ENCODE measurements around the gene TREM1. TPM values are rescaled to one million over a fixed set of nuclear protein-coding genes. Genes with fewer than 3 reads are reported as not detected.

Gene TREM1
- 0.14 TPM for polyA plus RNA-seq (ENCODE audit: insufficient read length)

DNA sequence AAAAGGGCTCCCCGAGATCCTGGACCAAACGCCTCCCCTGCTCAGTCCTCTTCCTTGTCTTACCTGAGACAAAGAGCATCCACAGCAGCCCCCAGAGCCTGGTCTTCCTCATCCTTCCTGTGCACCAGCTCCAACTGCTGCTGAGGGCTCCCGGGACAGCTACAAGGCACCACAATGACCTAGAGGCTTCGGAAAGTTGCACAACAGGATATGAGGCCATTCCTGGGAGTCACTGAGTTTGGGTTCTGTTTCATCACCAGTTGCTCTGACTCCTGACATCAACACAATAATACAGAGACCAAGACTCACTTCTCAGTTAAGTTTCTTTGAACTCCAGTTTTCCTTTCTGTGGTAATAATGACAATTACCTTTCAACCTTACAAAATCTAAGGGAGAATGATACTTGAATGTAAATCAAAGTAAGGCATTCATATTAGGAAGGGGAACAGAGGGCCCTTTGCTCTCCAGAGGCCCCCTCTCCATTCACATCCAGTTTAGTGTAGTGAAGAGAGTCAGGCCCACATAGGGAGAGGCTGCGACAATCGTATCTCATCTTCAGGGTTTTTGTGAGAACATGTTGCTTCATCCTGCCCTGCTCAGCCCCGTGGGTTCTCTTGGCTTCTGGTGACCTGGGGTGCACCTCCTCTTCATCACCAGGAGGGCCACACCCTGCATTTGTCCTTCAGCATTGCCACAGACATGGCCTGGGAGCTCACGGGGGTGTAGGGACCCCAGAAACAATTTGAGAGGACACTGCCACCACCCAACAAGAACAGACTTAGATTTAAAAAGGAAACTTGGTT is at the start of gene TREM1:
Gene TREM1, minus strand, starts transcription at position 139 of the 803 bp plus-strand sequence. Its CDS starts 27 bp downstream, at position 112.
- no peak for DNase-seq (ENCODE audit: low read depth)

DNA sequence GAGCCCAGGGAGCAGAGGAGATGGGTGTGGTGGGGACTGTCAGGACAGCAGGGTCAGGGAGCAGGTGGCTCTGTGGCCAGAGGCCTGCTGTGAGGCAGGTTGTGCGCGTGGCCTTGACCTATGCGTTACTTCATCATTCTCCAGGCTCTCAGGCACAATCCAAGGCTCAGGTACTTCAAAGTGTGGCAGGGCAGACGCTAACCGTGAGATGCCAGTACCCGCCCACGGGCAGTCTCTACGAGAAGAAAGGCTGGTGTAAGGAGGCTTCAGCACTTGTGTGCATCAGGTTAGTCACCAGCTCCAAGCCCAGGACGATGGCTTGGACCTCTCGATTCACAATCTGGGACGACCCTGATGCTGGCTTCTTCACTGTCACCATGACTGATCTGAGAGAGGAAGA is 49.5 kb upstream of the TREM1 start:
- DNase-seq (ENCODE audit: low read depth) = no peak

DNA sequence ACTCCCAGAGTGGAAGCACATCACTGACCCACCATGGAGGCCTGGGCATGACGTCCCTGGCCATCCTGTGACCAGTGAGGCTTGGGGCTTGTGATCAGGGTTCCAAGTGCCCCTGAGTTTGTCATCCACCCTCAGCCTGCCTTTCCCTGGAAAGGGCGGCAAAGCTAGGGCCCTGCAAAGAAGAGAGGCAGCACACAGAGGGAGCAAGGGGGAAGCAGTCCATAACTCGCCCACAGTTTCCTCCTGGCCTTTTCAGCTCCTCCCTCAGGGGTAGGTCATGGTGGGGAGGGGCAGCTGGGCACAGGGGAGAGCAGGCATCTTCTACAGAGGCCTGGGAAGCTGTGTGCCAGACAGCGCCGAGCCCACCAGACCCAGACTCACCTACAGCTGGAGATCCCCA is 48.8 kb upstream of the TREM1 start, which contains the start of gene NCR2:
Gene NCR2, plus strand, starts transcription at position 313 of the 400 bp plus-strand sequence. CDS start 269 bp downstream, outside the sequence.
- no peak for DNase-seq (ENCODE audit: low read depth)

DNA sequence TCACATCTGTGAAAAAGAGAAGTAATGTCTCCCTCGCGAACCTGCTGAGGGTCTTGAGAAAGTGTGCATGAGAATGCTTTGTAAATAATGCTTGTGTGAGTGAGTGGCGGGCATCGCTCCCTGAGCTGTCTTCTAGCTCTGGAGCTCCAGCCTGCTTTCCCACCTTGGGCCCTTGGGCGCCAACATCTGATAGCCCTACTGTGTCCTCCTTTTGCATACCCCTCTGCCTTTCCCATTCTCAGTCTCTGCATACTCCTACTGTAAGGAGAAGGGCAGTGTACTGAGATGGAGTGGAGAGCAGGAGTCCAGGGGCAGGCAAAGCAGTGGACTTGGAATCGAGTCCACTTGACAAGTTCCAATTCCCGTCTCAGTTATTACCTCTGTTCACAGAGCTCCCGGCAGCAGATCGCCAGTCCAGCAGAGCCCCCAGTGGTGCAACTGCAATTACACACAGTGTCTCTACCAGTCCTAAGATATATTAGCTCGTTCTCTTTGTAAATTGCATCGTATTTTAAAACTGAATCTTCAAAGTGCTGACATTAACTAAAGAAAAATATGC is 48.1 kb upstream of the TREM1 start:
- no peak for DNase-seq (ENCODE audit: low read depth)

DNA sequence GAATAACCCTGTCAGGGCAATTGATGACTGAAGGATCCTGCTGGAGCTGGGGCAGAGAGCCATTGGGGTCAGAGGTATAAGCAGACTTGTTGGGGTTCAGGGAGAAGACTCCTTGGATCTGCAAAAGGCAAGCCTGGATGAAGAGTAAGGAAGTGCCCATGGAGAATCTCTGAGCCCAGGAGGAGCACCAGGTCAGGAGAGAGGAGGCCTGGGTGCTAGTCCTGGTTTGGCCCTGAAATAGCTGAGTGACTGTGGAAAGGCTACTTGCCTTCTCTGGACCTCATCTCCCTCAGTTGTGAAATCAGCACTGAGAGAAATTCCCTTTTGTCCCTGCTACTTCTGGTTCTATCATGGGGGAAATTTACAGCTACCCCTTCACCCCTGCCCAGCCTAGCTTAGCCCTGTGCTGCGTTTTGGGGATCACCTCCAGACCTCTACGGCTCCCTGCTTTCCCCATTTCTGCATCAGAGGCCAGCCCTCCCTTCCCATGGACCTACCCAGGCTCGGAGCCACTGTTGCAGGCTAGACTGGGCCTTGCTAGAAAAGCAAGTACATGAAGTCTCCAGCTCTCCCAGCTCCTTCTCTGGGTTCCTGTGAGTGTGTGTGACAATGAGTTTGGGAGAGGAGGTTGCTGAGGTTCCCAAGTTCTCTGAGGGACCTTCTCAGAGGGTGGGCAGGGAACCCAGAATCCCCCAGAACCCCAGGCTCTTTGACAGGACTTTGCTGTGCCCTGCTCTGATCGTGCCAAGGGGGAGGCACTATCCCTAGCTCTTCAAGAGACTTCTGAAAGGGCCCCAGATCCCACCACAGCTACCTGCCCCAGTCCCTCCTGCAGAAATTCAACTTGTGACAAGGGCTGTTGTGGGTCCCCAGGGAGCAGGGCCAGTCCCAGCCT is 46.6 kb upstream of the TREM1 start:
- no peak for DNase-seq (ENCODE audit: low read depth)

DNA sequence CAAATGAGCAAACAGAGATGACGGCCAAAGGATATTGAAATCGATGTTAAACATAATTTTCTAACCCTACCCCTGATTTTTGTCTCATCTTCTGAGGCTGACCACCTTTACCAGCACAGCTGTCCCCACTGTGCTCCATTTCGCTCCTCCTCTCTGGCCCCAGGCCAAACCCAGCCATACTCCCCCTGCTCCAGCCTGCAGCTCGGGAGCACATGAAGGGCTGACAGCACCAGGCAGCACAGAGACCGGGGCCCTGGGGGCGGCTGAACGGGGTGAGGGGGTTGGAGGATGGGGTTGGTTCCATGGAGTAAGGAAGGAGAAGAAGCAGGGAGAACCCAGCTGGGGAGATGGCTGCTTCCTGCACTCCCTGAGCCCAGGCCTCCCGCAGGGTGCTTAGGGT is 45.8 kb upstream of the TREM1 start:
- no peak for DNase-seq (ENCODE audit: low read depth)

DNA sequence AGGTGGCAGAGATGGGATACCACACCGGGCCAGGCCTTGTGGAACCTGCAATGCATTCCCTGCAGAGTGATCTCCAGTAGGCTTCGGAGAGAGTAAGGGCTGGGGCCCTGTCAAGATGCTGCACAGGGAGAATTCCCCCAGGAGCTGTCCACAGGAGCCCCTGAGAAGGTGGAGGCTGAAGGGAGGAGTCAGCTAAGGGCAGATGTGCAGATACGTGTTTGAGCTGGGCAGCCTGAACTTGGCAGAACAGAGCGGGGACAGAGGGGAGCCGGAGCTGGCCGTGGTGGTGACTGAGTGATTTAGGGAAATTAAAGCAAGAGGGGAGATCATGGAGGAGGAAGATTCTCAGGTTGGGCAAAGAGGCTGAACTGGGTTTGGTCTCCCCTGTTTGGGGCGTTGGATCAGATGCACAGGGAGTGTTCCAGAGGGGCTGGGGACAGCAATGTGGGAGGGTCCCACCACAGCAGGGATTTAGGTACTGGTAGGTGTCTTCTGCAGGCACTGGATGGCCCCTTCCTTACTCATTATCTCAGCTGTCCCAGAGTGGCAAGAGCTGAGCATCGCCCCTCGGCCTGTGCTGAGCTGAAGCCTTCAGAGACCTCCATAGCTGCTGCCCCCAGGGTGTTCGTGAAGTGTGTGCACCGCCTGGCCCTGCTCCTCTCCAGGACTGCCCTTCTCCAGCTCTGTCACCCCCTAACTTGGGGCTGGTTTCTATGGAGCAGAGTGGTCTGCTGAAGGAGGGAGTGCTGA is 45.1 kb upstream of the TREM1 start:
- DNase-seq (ENCODE audit: low read depth) = no peak

DNA sequence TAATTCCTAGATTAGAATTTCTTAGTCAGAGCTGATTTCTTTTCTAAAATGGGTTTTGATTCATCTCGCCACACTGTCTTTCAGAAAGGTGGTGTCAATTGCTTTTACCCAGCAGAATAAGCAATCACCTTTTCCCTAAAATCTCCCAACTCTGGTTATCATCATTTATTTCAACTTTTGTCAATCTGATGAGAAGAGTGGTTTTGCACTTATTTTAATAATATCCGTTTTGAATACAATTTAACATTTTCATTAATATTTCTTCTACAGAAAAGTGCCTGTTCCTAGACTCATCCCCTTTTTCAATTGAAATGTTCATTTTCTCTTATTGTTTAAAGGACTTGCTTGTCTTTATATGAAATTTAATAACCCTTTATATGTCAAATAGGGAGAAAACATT is 40.7 kb upstream of the TREM1 start:
- no peak for DNase-seq (ENCODE audit: low read depth)

DNA sequence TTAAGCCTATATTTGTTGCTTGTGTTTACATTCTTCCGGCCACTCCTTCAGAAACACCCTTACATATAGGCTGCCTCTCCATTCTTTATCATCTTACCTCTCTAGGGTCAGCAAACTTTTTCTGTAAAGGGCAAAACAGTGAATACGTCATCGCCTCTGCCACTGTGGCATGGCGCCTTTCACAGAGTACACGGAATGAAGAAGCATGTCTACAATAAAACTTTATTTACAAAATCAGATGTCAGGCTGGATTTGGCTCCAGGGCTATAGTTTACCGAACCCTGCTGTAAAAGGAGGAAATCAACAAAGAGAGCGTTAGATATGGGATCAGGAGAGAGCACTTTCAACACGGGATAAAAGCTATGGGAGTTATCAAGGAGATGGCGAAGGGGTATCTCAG is 39.6 kb upstream of the TREM1 start:
- no peak for DNase-seq (ENCODE audit: low read depth)

DNA sequence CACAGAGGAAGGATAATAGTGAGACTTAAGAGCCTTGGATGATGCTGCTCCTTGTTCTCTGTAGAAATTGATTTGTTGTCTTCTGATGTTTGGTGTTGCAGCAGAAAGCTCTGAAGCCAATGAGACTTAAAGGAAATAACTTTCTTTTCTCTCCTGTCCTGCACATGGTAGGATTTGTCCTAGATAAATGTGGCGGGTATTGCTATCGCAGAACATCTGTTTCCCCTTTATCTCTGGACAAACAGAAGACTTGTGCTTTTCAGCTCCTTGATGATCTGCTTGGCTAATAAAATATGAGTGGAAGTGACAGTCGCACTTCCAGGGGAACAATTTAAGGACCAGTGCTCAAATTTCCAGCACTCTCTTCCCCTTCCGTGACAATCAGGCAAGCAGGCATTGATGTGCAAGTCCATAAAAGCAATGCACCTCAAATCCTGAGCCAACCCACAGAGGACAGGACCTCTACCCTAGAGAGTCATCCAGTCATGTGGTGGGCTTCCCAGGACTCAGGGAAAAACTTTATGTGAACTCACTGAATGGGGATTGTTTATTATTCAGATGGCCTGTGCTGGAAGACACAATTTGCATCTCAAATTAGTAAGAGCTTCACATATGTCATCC is 39.1 kb upstream of the TREM1 start:
- DNase-seq (ENCODE audit: low read depth) = no peak

DNA sequence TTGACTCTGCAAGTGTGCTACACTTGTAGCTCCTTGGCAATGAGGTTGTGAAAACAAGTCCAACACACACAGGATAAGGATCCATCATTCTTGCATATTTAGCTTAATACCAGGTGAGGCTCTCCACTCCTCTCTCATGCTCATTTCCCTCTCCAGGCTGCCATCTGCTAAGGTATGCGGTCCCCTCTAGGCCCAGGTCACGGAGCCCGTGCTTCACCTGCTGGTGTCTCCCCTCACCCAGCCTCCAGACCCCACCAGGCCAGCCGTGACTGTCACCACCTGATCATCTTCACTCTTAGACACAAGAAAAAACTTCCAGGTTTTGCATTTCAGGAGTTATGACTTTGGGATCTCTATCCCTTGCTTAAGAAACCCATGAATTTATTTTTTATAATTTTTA is 34.7 kb upstream of the TREM1 start:
- DNase-seq (ENCODE audit: low read depth) = no peak

DNA sequence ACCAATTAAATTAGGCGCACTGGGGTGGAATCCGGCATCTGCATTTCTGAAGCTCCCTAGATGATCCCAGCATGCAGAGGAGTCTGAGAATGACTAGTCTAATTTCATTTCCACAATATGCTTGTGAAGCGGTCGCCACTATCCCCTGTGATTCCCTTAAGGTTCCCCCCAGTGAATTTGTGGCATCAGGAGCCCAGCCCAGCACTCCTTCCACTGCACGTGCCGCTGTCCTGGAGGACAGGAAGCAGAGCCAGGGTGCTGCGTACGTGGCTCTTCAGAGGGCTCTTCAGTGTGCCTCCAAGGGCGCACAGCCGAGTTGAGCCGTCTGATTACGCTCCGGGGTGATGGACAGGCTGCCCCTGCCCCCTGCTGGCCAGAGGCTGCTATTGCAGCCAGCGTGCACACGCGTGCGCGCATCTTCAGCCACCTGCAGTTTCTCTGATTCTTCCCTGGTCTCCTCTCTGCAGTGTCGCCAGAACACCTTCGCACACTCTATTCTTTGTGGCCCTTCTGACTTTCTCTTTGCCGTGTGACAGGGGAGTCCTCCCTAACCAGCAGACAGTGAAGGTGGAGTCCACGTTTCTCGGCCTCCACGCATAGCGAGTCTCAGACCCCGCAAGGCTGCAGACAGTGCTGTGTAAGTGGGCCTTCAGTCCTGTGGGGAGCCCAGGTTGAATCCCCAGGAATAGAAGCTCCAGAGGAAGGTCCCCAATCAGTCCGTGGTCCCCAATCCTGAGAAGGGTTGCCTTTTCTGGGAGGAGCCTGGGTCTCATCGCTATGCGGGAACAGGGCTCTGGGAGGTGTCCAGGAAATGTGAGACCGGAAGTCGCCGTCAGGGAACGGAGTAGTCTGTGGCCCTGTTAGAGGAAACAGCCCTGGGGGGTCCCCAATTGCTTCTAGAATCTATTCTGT is 32.4 kb upstream of the TREM1 start:
- peak; percentile 29 for DNase-seq (ENCODE audit: low read depth)

DNA sequence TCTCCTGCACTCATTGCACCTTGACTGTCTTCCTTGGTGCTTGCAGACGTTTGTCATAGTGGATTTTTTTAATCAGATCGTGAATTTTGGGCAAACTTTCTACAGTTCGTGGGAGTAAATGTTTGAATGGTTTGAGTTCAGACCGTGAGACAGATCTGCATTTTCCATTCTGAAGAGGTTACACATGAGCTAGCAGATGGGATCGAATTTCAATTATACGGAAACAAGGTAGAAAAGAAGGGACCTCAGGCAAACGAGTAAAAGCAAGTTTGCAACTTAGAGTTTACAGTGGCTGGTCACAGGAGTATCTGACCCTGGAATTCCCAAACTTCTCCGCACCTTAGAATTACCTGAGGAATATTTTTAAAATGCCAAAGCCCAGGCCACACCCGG is 31.8 kb upstream of the TREM1 start:
- no peak for DNase-seq (ENCODE audit: low read depth)

DNA sequence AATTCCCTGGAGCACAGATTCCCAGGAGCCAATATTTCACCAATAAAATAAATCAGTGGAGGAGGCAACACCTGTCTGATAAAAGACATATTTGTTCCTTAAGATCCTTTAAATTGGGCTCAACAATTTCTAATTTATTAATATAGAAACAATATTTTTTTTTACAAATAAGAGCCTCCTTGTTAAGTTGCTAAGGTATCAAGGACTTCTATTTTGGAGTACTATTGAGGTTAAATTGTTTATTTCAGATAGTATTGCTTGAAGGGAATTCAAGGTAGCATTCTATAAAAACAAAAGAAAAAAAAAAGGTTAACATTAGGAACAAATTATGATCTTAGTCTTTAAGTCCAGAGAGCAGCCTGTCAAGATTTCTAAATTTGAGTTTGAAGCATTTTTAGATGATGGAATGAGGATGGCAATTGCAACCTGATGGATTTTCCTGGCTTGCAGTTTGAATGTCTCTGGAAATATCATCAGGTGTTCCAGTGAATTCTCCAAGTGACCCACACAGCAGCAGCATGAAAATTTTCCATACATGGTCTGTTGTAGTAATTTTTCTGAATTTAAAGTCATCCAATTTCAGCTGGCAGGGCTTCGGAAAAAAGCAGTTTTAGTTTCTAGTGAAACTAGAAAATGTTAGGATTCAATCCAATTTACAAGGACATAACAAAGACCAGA is 29.6 kb upstream of the TREM1 start:
- DNase-seq (ENCODE audit: low read depth) = peak; percentile 11

DNA sequence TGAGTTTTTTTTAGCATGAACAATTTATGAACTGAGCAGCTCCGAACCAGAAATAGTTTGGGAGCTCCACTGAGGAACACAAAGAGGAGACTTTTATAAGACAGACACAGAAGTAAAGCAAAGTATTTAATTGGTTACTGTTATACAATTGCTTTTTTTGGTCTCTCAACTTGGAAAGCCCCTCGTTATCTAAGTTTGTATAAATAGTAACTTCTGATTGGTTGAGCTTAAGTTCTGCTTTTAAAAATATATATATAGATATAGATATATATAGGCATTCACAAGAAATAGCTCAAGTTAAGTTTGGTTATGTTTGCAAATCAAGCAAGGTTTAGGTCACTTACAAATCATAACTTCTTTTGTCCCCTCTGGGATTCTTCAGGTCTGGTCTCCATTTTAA is 28.7 kb upstream of the TREM1 start:
- no peak for DNase-seq (ENCODE audit: low read depth)

DNA sequence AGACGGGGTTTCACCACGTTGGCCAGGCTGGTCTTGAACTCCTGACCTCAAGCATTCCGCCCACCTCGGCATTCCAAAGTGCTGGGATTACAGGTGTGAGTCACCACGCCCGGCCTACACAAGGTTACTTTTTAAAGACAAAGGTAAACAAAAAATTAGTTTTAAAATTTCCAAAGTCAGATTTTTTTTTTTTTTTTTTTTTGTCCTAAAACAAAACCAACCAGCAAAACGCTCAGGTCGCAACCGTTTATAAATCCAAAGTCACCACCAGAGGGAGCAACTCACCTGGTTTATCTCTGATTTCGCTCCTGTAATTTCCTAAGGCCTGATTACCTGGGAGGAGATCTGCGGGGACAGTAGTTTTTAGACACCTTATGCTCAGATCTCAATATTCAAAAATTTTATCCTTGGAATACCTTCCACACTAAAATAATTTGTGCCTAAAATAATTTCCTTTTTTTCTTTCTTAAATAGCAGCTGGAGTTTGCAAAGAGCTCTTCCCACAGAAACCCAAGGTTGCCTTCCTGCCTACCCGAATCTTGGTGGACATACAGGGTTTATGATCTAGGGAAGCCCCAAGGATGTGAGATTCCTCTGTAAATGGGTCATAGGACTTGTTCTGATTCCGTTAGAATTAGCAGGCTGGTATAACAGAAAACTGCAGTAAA is 19.8 kb upstream of the TREM1 start:
- no peak for DNase-seq (ENCODE audit: low read depth)

DNA sequence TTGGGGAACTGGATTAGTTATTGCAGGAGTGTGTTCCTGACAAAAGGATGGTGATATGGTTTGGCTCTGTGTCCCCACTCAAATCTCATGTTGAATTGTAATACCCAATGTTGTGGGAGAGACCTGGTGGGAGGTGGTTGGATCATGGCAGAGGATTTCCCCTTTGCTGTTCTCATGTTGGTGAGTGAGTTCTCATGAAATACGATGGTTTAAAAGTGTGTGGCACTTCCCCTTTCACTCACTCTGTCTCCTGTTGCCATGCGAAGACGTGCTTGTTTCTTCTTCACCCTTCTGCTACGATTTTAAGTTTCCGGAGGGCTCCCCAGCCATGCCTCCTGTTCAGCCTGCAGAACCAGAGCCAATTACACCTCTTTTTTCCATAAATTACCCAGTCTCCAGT is 16.2 kb upstream of the TREM1 start:
- no peak for DNase-seq (ENCODE audit: low read depth)

DNA sequence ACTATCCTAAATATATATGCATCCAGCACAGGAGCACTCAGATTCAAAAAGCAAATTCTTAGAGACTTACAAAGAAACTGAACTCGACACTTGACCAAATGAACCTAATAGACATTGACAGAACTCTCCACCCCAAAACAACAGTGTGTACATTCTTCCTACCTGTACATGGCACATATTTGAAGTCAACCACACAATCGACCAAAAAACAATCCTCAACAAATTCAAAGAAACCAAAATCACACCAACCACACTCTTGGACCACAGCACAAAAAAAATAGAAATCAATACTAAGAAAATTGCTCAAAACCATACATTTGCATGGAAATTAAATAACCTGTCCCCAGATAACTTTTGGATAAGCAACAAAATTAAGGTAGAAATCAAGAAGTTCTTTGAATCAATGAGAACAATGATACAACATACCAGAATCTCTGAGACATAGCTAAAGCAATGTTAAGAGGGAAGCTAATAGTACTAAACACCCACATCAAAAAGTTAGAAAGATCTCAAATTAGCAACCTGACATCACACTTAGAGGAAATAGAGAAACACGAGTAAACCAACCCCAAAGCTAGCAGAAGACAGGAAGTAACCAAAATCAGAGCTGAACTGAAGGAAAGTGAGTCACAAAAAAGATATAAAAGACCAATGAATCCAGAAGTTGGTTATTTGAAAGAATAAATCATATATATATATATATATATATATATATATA is 12.5 kb upstream of the TREM1 start:
- DNase-seq (ENCODE audit: low read depth) = no peak
